SK-N-SH (cell line): ENCODE data around the gene ZNF746. TPM values are rescaled to one million over a fixed set of nuclear protein-coding genes. Genes with fewer than 3 reads are reported as not detected.

Experiments used
- CTCF ChIA-PET: fragments of 300-600, 350-600 bp; formaldehyde crosslinking; extraction: SDS; loops from one replicate; lab custom pipeline; 2021; lab: Yijun Ruan, JAX
- POLR2A ChIA-PET: fragments of 350-600 bp; sonication (Branson Sonifier 250); formaldehyde crosslinking; extraction: SDS; loops from one replicate; lab custom pipeline; 2020; ENCODE audit warnings: antibody characterized with exemption, inconsistent platforms; lab: Yijun Ruan, JAX
- DNase-seq: peaks from one replicate; pipeline ENCODE4 v3.0.0; 2012
- H2AFZ ChIP-seq: fragments of 200-600 bp; sonication (generic); 2 replicates; pipeline ENCODE4 v1.8.1; 2016; ENCODE audit warnings: antibody characterized with exemption, mild to moderate bottlenecking, low read depth
- H3F3A ChIP-seq: fragments of 200-600 bp; sonication (generic); replicated peaks from 2 replicates; pipeline ENCODE3; 2016; ENCODE audit warnings: antibody characterized with exemption, mild to moderate bottlenecking; ENCODE audit not compliant: insufficient read depth
- H3K27ac ChIP-seq, 2 experiments: fragments of 200-500 bp in 1 of 2; fragments of 200-600 bp in 1 of 2; sonication (Bioruptor generic) in 1 of 2; sonication (generic), shearing (Covaris generic) in 1 of 2; 2 replicates each; pipeline versions ENCODE4 v1.5.1 to v1.6.1; 2014 to 2016; ENCODE audit warnings: low read depth in 2 of 2, inconsistent platforms in 1 of 2, low read length in 1 of 2, mild to moderate bottlenecking in 1 of 2, mixed read lengths in 1 of 2
- H3K27me3 ChIP-seq: fragments of 200-600 bp; sonication (generic), shearing (Covaris generic); 2 replicates; pipeline ENCODE4 v1.6.1; 2016; ENCODE audit warnings: mixed run types; ENCODE audit not compliant: insufficient read depth
- H3K36me3 ChIP-seq, 2 experiments: fragments of 200-500 bp in 1 of 2; fragments of 200-600 bp in 1 of 2; sonication (Bioruptor generic) in 1 of 2; sonication (generic) in 1 of 2; replicated peaks in 1 of 2; 2 replicates each; pipeline versions ENCODE3 to v1.5.1; 2014 to 2016; ENCODE audit warnings: low read length in 1 of 2, mild to moderate bottlenecking in 1 of 2; ENCODE audit not compliant: insufficient read depth in 2 of 2, control insufficient read depth in 1 of 2
- H3K4me1 ChIP-seq, 2 experiments: fragments of 200-500 bp in 1 of 2; fragments of 200-600 bp in 1 of 2; sonication (Bioruptor generic) in 1 of 2; sonication (generic), shearing (Covaris generic) in 1 of 2; 2 replicates each; pipeline versions ENCODE4 v1.5.1 to v1.6.1; 2014 to 2016; ENCODE audit warnings: low read depth in 1 of 2, low read length in 1 of 2, mixed run types in 1 of 2; ENCODE audit not compliant: insufficient read depth in 2 of 2, control insufficient read depth in 1 of 2
- H3K4me2 ChIP-seq: fragments of 200-600 bp; sonication (generic), shearing (Covaris generic); 2 replicates; pipeline ENCODE4 v1.6.1; 2017; ENCODE audit warnings: mixed run types
- H3K4me3 ChIP-seq, 2 experiments: fragments of 200-500 bp in 1 of 2; fragments of 200-600 bp in 1 of 2; sonication (Bioruptor generic) in 1 of 2; sonication (generic), shearing (Covaris generic) in 1 of 2; 2 replicates each; pipeline versions ENCODE4 v1.5.1 to v1.8.1; 2014 to 2016; ENCODE audit warnings: low read depth in 2 of 2, inconsistent platforms in 1 of 2, low read length in 1 of 2, mild to moderate bottlenecking in 1 of 2, mixed read lengths in 1 of 2, moderate library complexity in 1 of 2
- H3K79me2 ChIP-seq: fragments of 200-600 bp; sonication (generic); 2 replicates; pipeline ENCODE4 v1.8.1; 2017; ENCODE audit warnings: mild to moderate bottlenecking; ENCODE audit not compliant: insufficient read depth
- H3K9ac ChIP-seq: fragments of 200-600 bp; sonication (generic); 2 replicates; pipeline ENCODE4 v1.6.1; 2017; ENCODE audit warnings: mixed run types
- H3K9me2 ChIP-seq: fragments of 200-600 bp; sonication (generic); 2 replicates; pipeline ENCODE4 v1.6.1; 2017; ENCODE audit warnings: mixed run types
- H3K9me3 ChIP-seq: fragments of 200-600 bp; sonication (generic); 2 replicates; pipeline ENCODE4 v1.6.1; 2017; ENCODE audit warnings: mixed run types, mild to moderate bottlenecking, moderate library complexity
- H4K20me1 ChIP-seq: fragments of 200-600 bp; sonication (generic); 2 replicates; pipeline ENCODE4 v1.6.1; 2017; ENCODE audit warnings: mild to moderate bottlenecking, mixed run types; ENCODE audit not compliant: insufficient read depth
- ELF1 ChIP-seq: IDR thresholded peaks from 2 replicates; pipeline ENCODE4 v1.4.0; 2012
- EP300 ChIP-seq, 2 experiments: IDR thresholded peaks; 2 replicates each; pipeline versions ENCODE4 v1.4.0 to v1.6.1; 2012; ENCODE audit warnings: borderline replicate concordance in 1 of 2, low read depth in 1 of 2, low read length in 1 of 2
- FOSL2 ChIP-seq: IDR thresholded peaks from 2 replicates; pipeline ENCODE4 v1.4.0; 2012; ENCODE audit warnings: low read depth, mild to moderate bottlenecking, moderate library complexity, borderline replicate concordance
- FOXJ3 ChIP-seq: sonication (generic); formaldehyde crosslinking; IDR thresholded peaks from 2 replicates; pipeline ENCODE4 v1.5.1; 2020; ENCODE audit warnings: mild to moderate bottlenecking, missing genetic modification reagents
- FOXM1 ChIP-seq: IDR thresholded peaks from 2 replicates; pipeline ENCODE4 v1.4.0; 2012; ENCODE audit warnings: low read depth, mild to moderate bottlenecking
- GATA2 ChIP-seq: sonication (generic); formaldehyde crosslinking; IDR thresholded peaks from 2 replicates; pipeline ENCODE4 v1.5.0; 2020; ENCODE audit warnings: mild to moderate bottlenecking, missing genetic modification reagents
- MXI1 ChIP-seq: IDR thresholded peaks from 2 replicates; pipeline ENCODE4 v1.6.1; 2012; ENCODE audit warnings: mild to moderate bottlenecking, low read depth, low read length, improper control_type of control experiment
- NFIC ChIP-seq: IDR thresholded peaks from 2 replicates; pipeline ENCODE4 v1.4.0; 2012; ENCODE audit warnings: borderline replicate concordance
- NRF1 ChIP-seq: IDR thresholded peaks from 2 replicates; pipeline ENCODE4 v1.6.1; 2012; ENCODE audit warnings: low read depth, mild to moderate bottlenecking, low read length
- POLR2AphosphoS5 ChIP-seq: IDR thresholded peaks from 2 replicates; pipeline ENCODE4 v1.6.1; 2012; ENCODE audit warnings: low read depth, low read length
- RAD21 ChIP-seq: IDR thresholded peaks from 2 replicates; pipeline ENCODE4 v1.6.1; 2012; ENCODE audit warnings: mild to moderate bottlenecking, low read length
- RFX5 ChIP-seq: IDR thresholded peaks from 2 replicates; pipeline ENCODE4 v1.6.1; 2012; ENCODE audit warnings: mild to moderate bottlenecking, improper control_type of control experiment, low read length
- TAF1 ChIP-seq: IDR thresholded peaks from 2 replicates; pipeline ENCODE4 v1.6.1; 2012; ENCODE audit warnings: low read depth, mild to moderate bottlenecking, low read length, moderate library complexity, borderline replicate concordance
- TCF12 ChIP-seq: IDR thresholded peaks from 2 replicates; pipeline ENCODE4 v1.4.0; 2012
- TEAD4 ChIP-seq: IDR thresholded peaks from 2 replicates; pipeline ENCODE4 v1.4.0; 2012; ENCODE audit warnings: mild to moderate bottlenecking, borderline replicate concordance; ENCODE audit not compliant: insufficient read depth
- YY1 ChIP-seq: IDR thresholded peaks from 2 replicates; pipeline ENCODE4 v1.4.0; 2012; ENCODE audit warnings: low read depth, mild to moderate bottlenecking
- WGBS: methylation state at CpG from one replicate; pipeline ENCODE4 v1.1.6; 2017; ENCODE audit warnings: low lambda C conversion rate; 5-methylcytosine and 5-hydroxymethylcytosine counted together
- polyA plus RNA-seq, 3 experiments: library from polyadenylated mRNA; depleted of rRNA; stranded (reverse); fragments of >200 nt; gene quantifications; 2 replicates each; pipeline ENCODE4 v1.2.3, GENCODE V29; 2012
- TF ChIP-seq, protein P1 (sequence below): IDR thresholded peaks from 2 replicates; pipeline ENCODE4; 2012
- TF ChIP-seq, protein P2 (sequence below): IDR thresholded peaks from 2 replicates; pipeline ENCODE4 v1.6.1; 2012; ENCODE audit warnings: mild to moderate bottlenecking, low read depth, low read length, moderate library complexity
- TF ChIP-seq, protein P3 (sequence below): fragments of 200-600 bp; sonication (generic); IDR thresholded peaks from 2 replicates; pipeline ENCODE4 v1.6.1; 2017; ENCODE audit warnings: antibody characterized with exemption, mild to moderate bottlenecking, moderate library complexity

Gene ZNF746
- polyA plus RNA-seq, 1 of the 3 experiments (the other 2 are of a cell fraction): 11.1 TPM

DNA sequence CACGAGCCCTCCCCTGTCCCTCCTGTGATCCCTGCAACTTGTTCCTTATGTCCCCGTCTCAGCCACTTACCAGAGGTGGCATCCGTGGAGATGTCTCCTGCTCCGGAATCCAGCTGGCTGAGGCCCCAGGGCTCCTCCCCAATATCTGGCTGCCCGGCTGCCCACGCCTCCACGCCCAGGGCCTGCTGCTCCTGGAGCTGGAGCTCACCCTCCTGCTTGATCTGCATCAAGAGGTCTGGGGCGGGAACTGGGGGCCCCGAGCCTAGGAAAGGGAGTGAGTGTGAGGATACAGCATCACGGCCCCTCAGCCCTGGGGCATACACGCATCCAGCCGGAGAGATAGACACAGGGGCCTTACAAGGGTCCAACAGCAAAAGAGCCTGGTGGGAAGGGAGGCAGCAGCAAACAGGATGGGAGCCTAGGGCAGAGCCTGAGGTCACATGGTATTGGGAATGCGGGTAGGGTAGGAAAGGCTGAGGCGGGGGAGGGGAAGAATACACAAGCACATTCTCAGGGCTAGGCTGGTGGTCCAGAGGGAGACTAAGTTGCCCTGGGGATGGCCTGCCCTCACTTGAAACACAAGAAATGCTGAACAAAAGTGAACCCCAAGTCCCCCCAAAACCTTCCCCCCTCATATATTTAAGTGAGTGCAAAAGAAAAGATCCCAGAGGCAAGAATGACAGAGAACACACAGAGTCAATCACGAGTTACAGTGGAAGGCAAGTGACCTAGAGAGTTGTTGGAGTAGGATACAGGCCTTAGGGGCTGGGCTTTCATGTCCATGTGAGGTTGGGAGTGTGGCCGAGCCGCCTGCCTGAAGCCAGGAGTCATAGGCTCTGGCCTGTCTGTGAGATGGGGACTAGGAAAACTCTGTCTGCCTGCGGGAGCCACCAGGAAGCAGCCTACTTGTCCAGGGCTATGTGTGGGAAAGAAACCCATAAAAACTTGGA lies 19.8 kb downstream of the ZNF746 start:
- H3K79me2 ChIP-seq: peaks cover 15% of the 10 kb centered on the region; the same call in 1 of the 2 replicates
- H3K9me3 ChIP-seq: no peaks in the 10 kb centered on the region
- no peak overlapping the region for H3K4me3 ChIP-seq
- TF ChIP-seq RFX5 (no peak), RAD21 (no peak), TEAD4 (no peak)
- TF ChIP-seq, protein P1, sequence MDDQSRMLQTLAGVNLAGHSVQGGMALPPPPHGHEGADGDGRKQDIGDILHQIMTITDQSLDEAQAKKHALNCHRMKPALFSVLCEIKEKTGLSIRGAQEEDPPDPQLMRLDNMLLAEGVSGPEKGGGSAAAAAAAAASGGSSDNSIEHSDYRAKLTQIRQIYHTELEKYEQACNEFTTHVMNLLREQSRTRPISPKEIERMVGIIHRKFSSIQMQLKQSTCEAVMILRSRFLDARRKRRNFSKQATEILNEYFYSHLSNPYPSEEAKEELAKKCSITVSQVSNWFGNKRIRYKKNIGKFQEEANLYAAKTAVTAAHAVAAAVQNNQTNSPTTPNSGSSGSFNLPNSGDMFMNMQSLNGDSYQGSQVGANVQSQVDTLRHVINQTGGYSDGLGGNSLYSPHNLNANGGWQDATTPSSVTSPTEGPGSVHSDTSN: no peak
- WGBS: 97% methylated on average over 18 of the region's 18 CpGs
- H3K27me3 ChIP-seq: no peaks in the 10 kb centered on the region
- 0 out of 2 replicates have a peak, but pooled peaks cover 3% of the 10 kb centered on the region for H4K20me1 ChIP-seq
- POLR2A ChIA-PET: no interaction called here
- CTCF ChIA-PET: no interaction called here
- no peak overlapping the region for H3K9ac ChIP-seq
- no peaks in the 10 kb centered on the region for H3F3A ChIP-seq
- no peaks in the 10 kb centered on the region for H3K9me2 ChIP-seq
- peaks cover 71 to 83% of the 10 kb centered on the region in 2 experiments for H3K36me3 ChIP-seq
- H3K4me1 ChIP-seq: no peaks in the 10 kb centered on the region
- no peak overlapping the region for H3K27ac ChIP-seq
- H3K4me2 ChIP-seq: no peak overlapping the region
- H2AFZ ChIP-seq: no peak overlapping the region
- DNase-seq: no peak

DNA sequence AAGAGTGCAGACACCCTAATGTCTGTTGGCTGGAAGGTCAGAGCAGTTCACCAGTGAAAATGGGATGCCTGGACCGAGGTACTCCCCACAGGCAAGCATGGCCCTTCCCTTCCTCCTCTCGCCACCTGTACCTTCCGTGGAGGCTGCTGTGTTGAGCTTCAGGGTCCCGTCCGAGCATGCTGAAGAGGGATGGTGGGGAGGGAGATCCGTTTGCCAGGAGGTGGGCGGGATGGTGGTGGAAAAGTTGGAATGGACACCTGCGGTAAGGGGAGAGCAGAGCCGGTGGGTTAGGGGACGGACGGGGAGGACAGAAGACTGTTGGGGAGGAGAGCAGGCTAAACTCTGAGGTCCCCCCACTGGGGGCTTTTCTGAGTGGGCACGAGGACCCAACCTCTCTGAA lies 20.8 kb downstream of the ZNF746 start:
- H3K27me3 ChIP-seq: no peaks in the 10 kb centered on the region
- no peaks in the 10 kb centered on the region for H3K9me2 ChIP-seq
- H3K36me3 ChIP-seq: peaks cover 80 to 83% of the 10 kb centered on the region in 2 experiments
- H3K9ac ChIP-seq: no peak overlapping the region
- DNase-seq: no peak
- H3F3A ChIP-seq: no peaks in the 10 kb centered on the region
- no peaks in the 10 kb centered on the region for H3K4me1 ChIP-seq
- H2AFZ ChIP-seq: no peak overlapping the region
- ChIA-PET POLR2A (no interaction called here), CTCF (interaction anchor here (1.0 kb wide), 1 partner anchor 54 kb away, joined by 3 read pairs; no protein-coding TSS in a partner anchor)
- H3K4me2 ChIP-seq: no peak overlapping the region
- H4K20me1 ChIP-seq: 0 out of 2 replicates have a peak, but pooled peaks cover 3% of the 10 kb centered on the region
- H3K4me3 ChIP-seq: no peak overlapping the region
- WGBS: 92% methylated on average over 12 of the region's 12 CpGs
- no peak overlapping the region for H3K27ac ChIP-seq
- no peaks in the 10 kb centered on the region for H3K9me3 ChIP-seq
- H3K79me2 ChIP-seq: peaks cover 15% of the 10 kb centered on the region; the same call in 1 of the 2 replicates
- TF ChIP-seq, protein P2, sequence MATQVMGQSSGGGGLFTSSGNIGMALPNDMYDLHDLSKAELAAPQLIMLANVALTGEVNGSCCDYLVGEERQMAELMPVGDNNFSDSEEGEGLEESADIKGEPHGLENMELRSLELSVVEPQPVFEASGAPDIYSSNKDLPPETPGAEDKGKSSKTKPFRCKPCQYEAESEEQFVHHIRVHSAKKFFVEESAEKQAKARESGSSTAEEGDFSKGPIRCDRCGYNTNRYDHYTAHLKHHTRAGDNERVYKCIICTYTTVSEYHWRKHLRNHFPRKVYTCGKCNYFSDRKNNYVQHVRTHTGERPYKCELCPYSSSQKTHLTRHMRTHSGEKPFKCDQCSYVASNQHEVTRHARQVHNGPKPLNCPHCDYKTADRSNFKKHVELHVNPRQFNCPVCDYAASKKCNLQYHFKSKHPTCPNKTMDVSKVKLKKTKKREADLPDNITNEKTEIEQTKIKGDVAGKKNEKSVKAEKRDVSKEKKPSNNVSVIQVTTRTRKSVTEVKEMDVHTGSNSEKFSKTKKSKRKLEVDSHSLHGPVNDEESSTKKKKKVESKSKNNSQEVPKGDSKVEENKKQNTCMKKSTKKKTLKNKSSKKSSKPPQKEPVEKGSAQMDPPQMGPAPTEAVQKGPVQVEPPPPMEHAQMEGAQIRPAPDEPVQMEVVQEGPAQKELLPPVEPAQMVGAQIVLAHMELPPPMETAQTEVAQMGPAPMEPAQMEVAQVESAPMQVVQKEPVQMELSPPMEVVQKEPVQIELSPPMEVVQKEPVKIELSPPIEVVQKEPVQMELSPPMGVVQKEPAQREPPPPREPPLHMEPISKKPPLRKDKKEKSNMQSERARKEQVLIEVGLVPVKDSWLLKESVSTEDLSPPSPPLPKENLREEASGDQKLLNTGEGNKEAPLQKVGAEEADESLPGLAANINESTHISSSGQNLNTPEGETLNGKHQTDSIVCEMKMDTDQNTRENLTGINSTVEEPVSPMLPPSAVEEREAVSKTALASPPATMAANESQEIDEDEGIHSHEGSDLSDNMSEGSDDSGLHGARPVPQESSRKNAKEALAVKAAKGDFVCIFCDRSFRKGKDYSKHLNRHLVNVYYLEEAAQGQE: no peak
- TF ChIP-seq FOXJ3 (CRISPR knock-in tag) (no peak), RFX5 (no peak), FOXM1 (no peak), NRF1 (no peak), TCF12 (no peak), GATA2 (CRISPR knock-in tag) (no peak), MXI1 (no peak), FOSL2 (no peak), ELF1 (no peak), YY1 (no peak), EP300 (IDR thresholded peaks at IDR 0.05; ENCODE audit: borderline replicate concordance in 1 of 2, low read depth in 1 of 2, low read length in 1 of 2) (no peak), NFIC (no peak), TAF1 (no peak), POLR2AphosphoS5 (no peak)
- TF ChIP-seq, protein P1: no peak
- TF ChIP-seq, protein P3, sequence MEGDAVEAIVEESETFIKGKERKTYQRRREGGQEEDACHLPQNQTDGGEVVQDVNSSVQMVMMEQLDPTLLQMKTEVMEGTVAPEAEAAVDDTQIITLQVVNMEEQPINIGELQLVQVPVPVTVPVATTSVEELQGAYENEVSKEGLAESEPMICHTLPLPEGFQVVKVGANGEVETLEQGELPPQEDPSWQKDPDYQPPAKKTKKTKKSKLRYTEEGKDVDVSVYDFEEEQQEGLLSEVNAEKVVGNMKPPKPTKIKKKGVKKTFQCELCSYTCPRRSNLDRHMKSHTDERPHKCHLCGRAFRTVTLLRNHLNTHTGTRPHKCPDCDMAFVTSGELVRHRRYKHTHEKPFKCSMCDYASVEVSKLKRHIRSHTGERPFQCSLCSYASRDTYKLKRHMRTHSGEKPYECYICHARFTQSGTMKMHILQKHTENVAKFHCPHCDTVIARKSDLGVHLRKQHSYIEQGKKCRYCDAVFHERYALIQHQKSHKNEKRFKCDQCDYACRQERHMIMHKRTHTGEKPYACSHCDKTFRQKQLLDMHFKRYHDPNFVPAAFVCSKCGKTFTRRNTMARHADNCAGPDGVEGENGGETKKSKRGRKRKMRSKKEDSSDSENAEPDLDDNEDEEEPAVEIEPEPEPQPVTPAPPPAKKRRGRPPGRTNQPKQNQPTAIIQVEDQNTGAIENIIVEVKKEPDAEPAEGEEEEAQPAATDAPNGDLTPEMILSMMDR: no peak
